NCI-H128 (cell line): Measurements from ENCODE around the gene HBS1L.

Experiments used
- DNase-seq: peaks from one replicate; lab custom pipeline; 2025; ENCODE audit not compliant: unreplicated experiment; lab: John Stamatoyannopoulos, UW

The HBS1L gene

GRCh38 chr6:135002229-135002844 is 52.3 kb downstream of the HBS1L start:
- no peak for DNase-seq

- no peak for DNase-seq
Observed at GRCh38 chr6:134999107-134999506, 55.5 kb downstream of the HBS1L start.

GRCh38 chr6:134997133-134997995 is 57.3 kb downstream of the HBS1L start:
- DNase-seq = no peak

- DNase-seq = no peak
Observed at GRCh38 chr6:134995536-134995935, 59.1 kb downstream of the HBS1L start.

- DNase-seq = no peak
Observed at GRCh38 chr6:134994431-134994830, 60.2 kb downstream of the HBS1L start.

GRCh38 chr6:134992155-134992554 is 62.5 kb downstream of the HBS1L start:
- no peak for DNase-seq

- no peak for DNase-seq
Observed at GRCh38 chr6:134990262-134990661, 64.4 kb downstream of the HBS1L start.

GRCh38 chr6:134984821-134985220 is 69.8 kb downstream of the HBS1L start:
- no peak for DNase-seq

GRCh38 chr6:134983823-134984222 is 70.8 kb downstream of the HBS1L start:
- DNase-seq = no peak

- no peak for DNase-seq
Observed at GRCh38 chr6:134982161-134982560, 72.5 kb downstream of the HBS1L start.

GRCh38 chr6:134980846-134981245 is 73.8 kb downstream of the HBS1L start:
- DNase-seq = no peak

- DNase-seq = no peak
Observed at GRCh38 chr6:134979142-134979541, 75.5 kb downstream of the HBS1L start.

- DNase-seq = no peak
Observed at GRCh38 chr6:134974370-134974769, 80.3 kb downstream of the HBS1L start.

GRCh38 chr6:134967711-134968110 is 86.9 kb downstream of the HBS1L start:
- no peak for DNase-seq

- no peak for DNase-seq
Observed at GRCh38 chr6:134964451-134965203, 90.0 kb downstream of the HBS1L start.

- DNase-seq = no peak
Observed at GRCh38 chr6:134962421-134962820, 92.2 kb downstream of the HBS1L start.

- no peak for DNase-seq
Observed at GRCh38 chr6:134961366-134961765, 93.3 kb downstream of the HBS1L start.

- no peak for DNase-seq
Observed at GRCh38 chr6:134959603-134960002, 95.0 kb downstream of the HBS1L start.

- DNase-seq = no peak
Observed at GRCh38 chr6:134956676-134957075, 97.9 kb downstream of the HBS1L start.

GRCh38 chr6:134956032-134956431 is 98.6 kb downstream of the HBS1L start:
- no peak for DNase-seq

GRCh38 chr6:134954272-134955000 is 100.2 kb downstream of the HBS1L start:
- DNase-seq = no peak
